H1 (cell line): ENCODE data around the gene TINAG. TPM values are rescaled to one million over a fixed set of nuclear protein-coding genes. Genes with fewer than 3 reads are reported as not detected.

Source experiments
- CTCF ChIA-PET: fragments of 300-600 bp; sonication (Branson Sonifier 250); formaldehyde crosslinking; loops from one replicate; lab custom pipeline; 2021; ENCODE audit not compliant: partially characterized antibody; lab: Charles Lee
- POLR2A ChIA-PET: fragments of 300-600 bp; sonication (Branson Sonifier 250); formaldehyde crosslinking; loops from one replicate; lab custom pipeline; 2021; ENCODE audit warnings: inconsistent platforms; ENCODE audit not compliant: partially characterized antibody; lab: Charles Lee
- DNase-seq, 2 experiments: peaks; one replicate each; pipeline versions ENCODE4 v3.0.0 to v3.0.0-alpha.2; 2010 to 2022; ENCODE audit warnings: low spot score in 2 of 2, low read depth in 1 of 2, mixed read lengths in 1 of 2
- FAIRE-seq: peaks from 2 replicates; lab custom pipeline; 2011; peaks lifted over from hg19 to GRCh38; lab: Jason Lieb, UNC
- H2AFZ ChIP-seq: 2 replicates; pipeline ENCODE4 v1.8.1; 2012; ENCODE audit warnings: low read length, inconsistent platforms
- H2AK5ac ChIP-seq: 2 replicates; pipeline ENCODE4 v1.6.1; 2013; ENCODE audit warnings: low read depth, low read length
- H2BK120ac ChIP-seq: replicated peaks from 2 replicates; pipeline ENCODE3; 2013; ENCODE audit warnings: low read depth, low read length, inconsistent platforms
- H2BK12ac ChIP-seq: 2 replicates; pipeline ENCODE4 v1.6.1; 2013; ENCODE audit warnings: low read depth, low read length
- H2BK15ac ChIP-seq: 2 replicates; pipeline ENCODE4 v1.6.1; 2013; ENCODE audit warnings: low read length
- H2BK20ac ChIP-seq: 2 replicates; pipeline ENCODE4 v1.6.1; 2013; ENCODE audit warnings: low read length
- H2BK5ac ChIP-seq: 2 replicates; pipeline ENCODE4 v1.6.1; 2013; ENCODE audit warnings: low read depth, low read length
- H3K14ac ChIP-seq: 2 replicates; pipeline ENCODE4 v1.6.1; 2013; ENCODE audit warnings: inconsistent platforms; ENCODE audit not compliant: insufficient read length
- H3K18ac ChIP-seq: 2 replicates; pipeline ENCODE4 v1.6.1; 2013; ENCODE audit warnings: low read length; ENCODE audit errors: extremely low read depth
- H3K23ac ChIP-seq: 2 replicates; pipeline ENCODE4 v1.6.1; 2013; ENCODE audit warnings: inconsistent platforms; ENCODE audit not compliant: insufficient read length
- H3K23me2 ChIP-seq: 2 replicates; pipeline ENCODE4 v1.6.1; 2013; ENCODE audit warnings: low read depth, low read length
- H3K27ac ChIP-seq: 2 replicates; pipeline ENCODE4 v1.6.1; 2011; ENCODE audit warnings: low read depth, low read length, inconsistent platforms
- H3K27me3 ChIP-seq, 4 experiments: replicated peaks in 1 of 4; 1 replicate in 1 of 4; 2 replicates in 3 of 4; pipeline versions ENCODE4 v1.6.1 to v1.8.1; 2011 to 2013; ENCODE audit warnings: low read length in 3 of 4, mild to moderate bottlenecking in 3 of 4, inconsistent platforms in 2 of 4, mixed read lengths in 2 of 4, moderate library complexity in 1 of 4; ENCODE audit not compliant: control insufficient read depth in 3 of 4, insufficient read depth in 3 of 4; ENCODE audit errors: extremely low read depth in 1 of 4
- H3K36me3 ChIP-seq, 4 experiments: 2 replicates each; pipeline versions ENCODE4 v1.6.1 to v1.8.1; 2011 to 2013; ENCODE audit warnings: mild to moderate bottlenecking in 4 of 4, low read length in 3 of 4, moderate library complexity in 2 of 4, control low read depth in 1 of 4, inconsistent platforms in 1 of 4; ENCODE audit not compliant: insufficient read depth in 4 of 4, control insufficient read depth in 2 of 4
- H3K4ac ChIP-seq: replicated peaks from 2 replicates; pipeline ENCODE3; 2013; ENCODE audit warnings: low read length, low read depth, mixed read lengths, inconsistent platforms; ENCODE audit not compliant: insufficient read length
- H3K4me1 ChIP-seq, 4 experiments: replicated peaks in 1 of 4; 1 replicate in 1 of 4; 2 replicates in 3 of 4; pipeline versions ENCODE4 v1.6.1 to v1.8.1; 2011 to 2013; ENCODE audit warnings: low read length in 3 of 4, inconsistent platforms in 2 of 4, mixed read lengths in 1 of 4; ENCODE audit not compliant: insufficient read depth in 4 of 4, control insufficient read depth in 3 of 4
- H3K4me2 ChIP-seq, 2 experiments: 2 replicates each; pipeline versions ENCODE4 v1.6.1 to v1.8.1; 2011 to 2013; ENCODE audit warnings: low read depth in 2 of 2, low read length in 2 of 2, control low read depth in 1 of 2, inconsistent platforms in 1 of 2, mild to moderate bottlenecking in 1 of 2; ENCODE audit not compliant: insufficient read depth in 1 of 2
- H3K4me3 ChIP-seq, 4 experiments: fragments of 200-600, 300-600 bp in 1 of 4; sonication (generic), shearing (Covaris generic), sonication (Bioruptor Twin) in 1 of 4; 2 replicates each; pipeline versions ENCODE4 v1.5.1 to v1.8.1; 2011 to 2016; ENCODE audit warnings: low read length in 4 of 4, low read depth in 3 of 4, control low read depth in 2 of 4, inconsistent platforms in 2 of 4, mild to moderate bottlenecking in 2 of 4, mixed read lengths in 1 of 4, moderate library complexity in 1 of 4; ENCODE audit not compliant: insufficient read depth in 2 of 4; ENCODE audit errors: extremely low read depth in 1 of 4
- H3K56ac ChIP-seq: replicated peaks from 2 replicates; pipeline ENCODE3; 2013; ENCODE audit warnings: low read depth, mild to moderate bottlenecking, mixed read lengths, low read length, inconsistent platforms; ENCODE audit not compliant: insufficient read length
- H3K79me1 ChIP-seq: 2 replicates; pipeline ENCODE4 v1.6.1; 2013; ENCODE audit warnings: low read depth, low read length, control low read depth
- H3K79me2 ChIP-seq, 2 experiments: 2 replicates each; pipeline versions ENCODE4 v1.6.1 to v1.8.1; 2012 to 2013; ENCODE audit warnings: low read length in 2 of 2, mild to moderate bottlenecking in 2 of 2, inconsistent platforms in 1 of 2; ENCODE audit not compliant: insufficient read depth in 2 of 2, control insufficient read depth in 1 of 2
- H3K9ac ChIP-seq, 4 experiments: replicated peaks in 1 of 4; 1 replicate in 1 of 4; 2 replicates in 3 of 4; pipeline versions ENCODE4 v1.6.1 to v1.8.1; 2011 to 2013; ENCODE audit warnings: low read depth in 3 of 4, low read length in 3 of 4, control low read depth in 2 of 4, mild to moderate bottlenecking in 2 of 4, moderate library complexity in 2 of 4, inconsistent platforms in 1 of 4; ENCODE audit errors: extremely low read depth in 1 of 4
- H3K9me3 ChIP-seq, 2 experiments: 2 replicates each; pipeline versions ENCODE4 v1.6.1 to v1.8.1; 2012 to 2013; ENCODE audit warnings: mild to moderate bottlenecking in 2 of 2, moderate library complexity in 2 of 2, control low read depth in 1 of 2, inconsistent platforms in 1 of 2, low read depth in 1 of 2, low read length in 1 of 2, mixed read lengths in 1 of 2; ENCODE audit not compliant: insufficient read depth in 2 of 2
- H4K20me1 ChIP-seq, 2 experiments: replicated peaks in 1 of 2; 2 replicates each; pipeline versions ENCODE3 to v1.8.1; 2011 to 2013; ENCODE audit warnings: inconsistent platforms in 2 of 2, low read length in 2 of 2, mild to moderate bottlenecking in 1 of 2; ENCODE audit not compliant: insufficient read depth in 2 of 2, control insufficient read depth in 1 of 2
- H4K5ac ChIP-seq: 2 replicates; pipeline ENCODE4 v1.6.1; 2013; ENCODE audit warnings: low read length, low read depth, mixed read lengths, inconsistent platforms; ENCODE audit not compliant: insufficient read length
- H4K8ac ChIP-seq: 2 replicates; pipeline ENCODE4 v1.8.0; 2013; ENCODE audit warnings: mild to moderate bottlenecking, moderate library complexity, low read length, inconsistent platforms; ENCODE audit not compliant: insufficient read depth; ENCODE audit errors: extremely low read depth
- H4K91ac ChIP-seq: replicated peaks from 2 replicates; pipeline ENCODE3; 2013; ENCODE audit warnings: low read length, mixed read lengths, inconsistent platforms; ENCODE audit not compliant: insufficient read length
- ASH2L ChIP-seq: fragments of 200-600, 300-600 bp; sonication (generic); IDR thresholded peaks from one replicate; pipeline ENCODE4 v1.7.1; 2017; ENCODE audit warnings: low read length
- BCL11A ChIP-seq, 2 experiments: IDR thresholded peaks; one replicate each; pipeline ENCODE4 v1.6.1; 2011; ENCODE audit warnings: low read depth in 2 of 2, low read length in 2 of 2, mild to moderate bottlenecking in 2 of 2
- CBX8 ChIP-seq: fragments of 300-800, 300-1000 bp; sonication (generic); IDR thresholded peaks from 2 replicates; pipeline ENCODE4 v1.7.1; 2016; ENCODE audit warnings: low read depth, low read length, borderline replicate concordance
- CHD2 ChIP-seq: IDR thresholded peaks from 2 replicates; pipeline ENCODE4 v1.6.1; 2012; ENCODE audit warnings: low read length, improper control_type of control experiment
- HDAC6 ChIP-seq: IDR thresholded peaks from one replicate; pipeline ENCODE4 v1.7.1; 2012; ENCODE audit warnings: low read depth, mild to moderate bottlenecking, inconsistent platforms, low read length, moderate library complexity
- RAD21 ChIP-seq, 2 experiments: IDR thresholded peaks in 1 of 2; conservative IDR thresholded peaks in 1 of 2; 2 replicates each; pipeline ENCODE4 v1.6.1; 2011; ENCODE audit warnings: low read depth in 2 of 2, low read length in 2 of 2, improper control_type of control experiment in 1 of 2, inconsistent platforms in 1 of 2, mild to moderate bottlenecking in 1 of 2, moderate library complexity in 1 of 2
- RFX5 ChIP-seq: IDR thresholded peaks from 2 replicates; pipeline ENCODE4 v1.6.1; 2011; ENCODE audit warnings: low read depth, low read length, improper control_type of control experiment, borderline replicate concordance
- RNF2 ChIP-seq: fragments of 200-900, 300-1000 bp; sonication (generic); IDR thresholded peaks from 2 replicates; pipeline ENCODE4 v1.7.1; 2016; ENCODE audit warnings: borderline replicate concordance, low read depth, mild to moderate bottlenecking, antibody characterized with exemption, low read length; ENCODE audit not compliant: poor library complexity, severe bottlenecking; ENCODE audit errors: missing control alignments
- SIN3A ChIP-seq, 2 experiments: IDR thresholded peaks in 1 of 2; conservative IDR thresholded peaks in 1 of 2; 2 replicates each; pipeline ENCODE4 v1.6.1; 2011 to 2012; ENCODE audit warnings: low read length in 2 of 2, improper control_type of control experiment in 1 of 2, low read depth in 1 of 2, mild to moderate bottlenecking in 1 of 2
- SP4 ChIP-seq: IDR thresholded peaks from 2 replicates; pipeline ENCODE4 v1.6.1; 2012; ENCODE audit warnings: low read length, inconsistent platforms
- TAF7 ChIP-seq: optimal IDR thresholded peaks from 2 replicates; pipeline ENCODE3; 2011; ENCODE audit warnings: low read depth, mild to moderate bottlenecking, inconsistent platforms, low read length, moderate library complexity, borderline replicate concordance
- WGBS, 2 experiments: shearing (Covaris generic) in 1 of 2; methylation state at CpG; one replicate each; pipeline versions ENCODE4 v1.1.6 to v1.1.7; 2013 to 2015; ENCODE audit warnings: low lambda C conversion rate in 2 of 2, mixed read lengths in 2 of 2, inconsistent platforms in 1 of 2, low coverage in 1 of 2, missing lambda C conversion rate in 1 of 2; ENCODE audit not compliant: insufficient replicate concordance in 2 of 2, insufficient coverage in 1 of 2, insufficient read length in 1 of 2; ENCODE audit errors: extremely low coverage in 1 of 2, missing lambda C conversion rate in 1 of 2; 5-methylcytosine and 5-hydroxymethylcytosine counted together
- polyA plus RNA-seq, 7 experiments: library from polyadenylated mRNA; depleted of rRNA in 3 of 7; stranded (reverse) in 5 of 7; unstranded in 2 of 7; fragments of >200 nt in 5 of 7; fragments of 200-250 nt in 2 of 7; gene quantifications; 1 replicate in 5 of 7; 2 replicates in 1 of 7; 4 replicates in 1 of 7; pipeline versions ENCODE4 v1.2.1 to v1.2.3, GENCODE V29; 2011 to 2013; ENCODE audit warnings: missing spikeins in 2 of 7, mixed read lengths in 2 of 7
- total RNA-seq: library from RNA; stranded (reverse); fragmentation: NEBNext Ultra II Directional; extraction: Animal tissue kit (Norgen Biotek cat#: 25700); gene quantifications from 2 replicates; pipeline ENCODE4 v1.2.1, GENCODE V29; 2021
- TF ChIP-seq, protein P1 (sequence below): IDR thresholded peaks from 2 replicates; pipeline ENCODE4 v1.6.1; 2012; ENCODE audit warnings: inconsistent platforms

The TINAG gene
- total and polyA plus RNA-seq, 2 of the 8 experiments (the other 6 are each of a cell fraction or from before 2014, with no cell fraction given): not detected

GRCh38 chr6:54284161-54284860, 23.9 kb upstream of the TINAG start:
- Histone ChIP-seq H4K20me1 (no peaks in the 10 kb centered on the region), H4K91ac (no peak overlapping the region), H3K27me3 (no peaks in the 10 kb centered on the region), H3K27ac (no peak overlapping the region), H2AK5ac (no peak overlapping the region), H3K9ac (no peak overlapping the region), H3K4me1 (no peaks in the 10 kb centered on the region), H2BK20ac (no peak overlapping the region), H2AFZ (no peak overlapping the region), H2BK120ac (no peak overlapping the region), H3K56ac (no peak overlapping the region), H3K23me2 (no peaks in the 10 kb centered on the region), H2BK15ac (no peak overlapping the region), H3K23ac (no peak overlapping the region), H3K79me2 (no peaks in the 10 kb centered on the region), H4K8ac (no peak overlapping the region), H3K4me2 (no peak overlapping the region), H3K79me1 (no peaks in the 10 kb centered on the region), H3K4ac (no peak overlapping the region), H2BK5ac (no peak overlapping the region), H4K5ac (no peak overlapping the region), H2BK12ac (no peak overlapping the region), H3K9me3 (no peaks in the 10 kb centered on the region), H3K36me3 (no peaks in the 10 kb centered on the region), H3K18ac (no peak overlapping the region), H3K4me3 (no peak overlapping the region), H3K14ac (no peak overlapping the region)
- ChIA-PET CTCF (interaction anchor here (3.0 kb wide), 1 partner anchor 18 kb away, joined by 9 read pairs; no protein-coding TSS in a partner anchor), POLR2A (no interaction called here)
- FAIRE-seq (no peak), DNase-seq (no peak)
- 92% methylated on average over 3 of the region's 3 CpGs; no CpG with 5 or more reads in 1 of the 2 experiments for WGBS, 2 experiments
- no peak for TF ChIP-seq RFX5
- TF ChIP-seq HDAC6: no peak
- no peak for TF ChIP-seq ASH2L
- TF ChIP-seq SIN3A (conservative IDR thresholded peaks at IDR 0.05 in 1 of 2, IDR thresholded peaks at IDR 0.05 in 1 of 2; ENCODE audit: low read depth in 1 of 2, low read length in 2 of 2): no peak
- TF ChIP-seq, protein P1, sequence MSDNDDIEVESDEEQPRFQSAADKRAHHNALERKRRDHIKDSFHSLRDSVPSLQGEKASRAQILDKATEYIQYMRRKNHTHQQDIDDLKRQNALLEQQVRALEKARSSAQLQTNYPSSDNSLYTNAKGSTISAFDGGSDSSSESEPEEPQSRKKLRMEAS: no peak
- TF ChIP-seq CBX8: no peak
- no peak for TF ChIP-seq CHD2
- no peak for TF ChIP-seq RNF2
- TF ChIP-seq SP4: no peak
- TF ChIP-seq BCL11A (IDR thresholded peaks at IDR 0.05; ENCODE audit: low read depth in 2 of 2, low read length in 2 of 2): no peak
- no peak for TF ChIP-seq RAD21 (IDR thresholded peaks at IDR 0.05 in 1 of 2, conservative IDR thresholded peaks at IDR 0.05 in 1 of 2; ENCODE audit: low read depth in 2 of 2, low read length in 2 of 2)
- no peak for TF ChIP-seq TAF7
